ENCODE data around the gene KCP.

The KCP gene

GRCh38 chr7:128886391-128887168 is 23.9 kb downstream of the KCP start:
- DNase-seq (ENCODE audit: low read depth) = no peak

- no peak for DNase-seq (ENCODE audit: low read depth)
Measured at GRCh38 chr7:128885370-128886187, 24.9 kb downstream of the KCP start.

DNA sequence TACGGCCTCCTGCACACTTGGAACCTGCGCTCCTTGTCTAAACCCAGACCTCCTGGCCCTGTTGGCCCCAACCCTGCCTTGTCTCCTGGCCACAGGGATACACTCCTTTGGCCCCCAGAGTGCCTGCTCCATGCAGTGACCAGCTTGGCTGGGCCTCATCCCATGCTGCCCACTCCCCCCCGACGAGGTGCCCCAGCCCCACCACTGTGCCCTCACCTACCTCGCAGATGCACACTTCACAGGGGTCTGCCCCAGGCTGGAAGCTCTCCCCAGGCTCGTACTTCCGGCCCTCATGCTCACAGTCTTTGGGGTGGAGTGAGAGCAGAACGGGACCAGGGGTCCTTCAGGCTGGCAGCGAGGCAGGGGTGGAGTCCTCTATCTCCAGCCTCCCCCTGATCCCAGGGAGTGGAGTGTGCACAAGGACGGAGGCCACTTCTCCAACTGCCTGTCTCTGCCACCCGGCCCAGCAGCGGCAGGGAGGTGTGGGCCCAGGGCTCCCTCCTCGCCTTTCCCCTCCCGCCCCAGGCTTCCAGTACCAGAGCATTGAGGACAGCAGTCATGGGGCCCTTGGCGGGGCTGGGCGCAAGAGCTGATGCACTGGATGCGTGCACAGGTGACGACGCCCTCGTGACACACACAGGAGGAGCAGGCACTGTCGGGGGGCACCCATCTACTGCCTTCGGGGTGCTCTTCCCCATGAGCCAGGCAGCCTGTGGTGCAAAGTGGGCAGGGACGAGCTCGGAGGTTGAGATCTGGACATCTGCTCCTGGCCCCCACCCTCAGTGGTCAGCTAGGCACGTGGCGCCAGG is 25.7 kb downstream of the KCP start:
- DNase-seq (ENCODE audit: low read depth) = no peak

DNA sequence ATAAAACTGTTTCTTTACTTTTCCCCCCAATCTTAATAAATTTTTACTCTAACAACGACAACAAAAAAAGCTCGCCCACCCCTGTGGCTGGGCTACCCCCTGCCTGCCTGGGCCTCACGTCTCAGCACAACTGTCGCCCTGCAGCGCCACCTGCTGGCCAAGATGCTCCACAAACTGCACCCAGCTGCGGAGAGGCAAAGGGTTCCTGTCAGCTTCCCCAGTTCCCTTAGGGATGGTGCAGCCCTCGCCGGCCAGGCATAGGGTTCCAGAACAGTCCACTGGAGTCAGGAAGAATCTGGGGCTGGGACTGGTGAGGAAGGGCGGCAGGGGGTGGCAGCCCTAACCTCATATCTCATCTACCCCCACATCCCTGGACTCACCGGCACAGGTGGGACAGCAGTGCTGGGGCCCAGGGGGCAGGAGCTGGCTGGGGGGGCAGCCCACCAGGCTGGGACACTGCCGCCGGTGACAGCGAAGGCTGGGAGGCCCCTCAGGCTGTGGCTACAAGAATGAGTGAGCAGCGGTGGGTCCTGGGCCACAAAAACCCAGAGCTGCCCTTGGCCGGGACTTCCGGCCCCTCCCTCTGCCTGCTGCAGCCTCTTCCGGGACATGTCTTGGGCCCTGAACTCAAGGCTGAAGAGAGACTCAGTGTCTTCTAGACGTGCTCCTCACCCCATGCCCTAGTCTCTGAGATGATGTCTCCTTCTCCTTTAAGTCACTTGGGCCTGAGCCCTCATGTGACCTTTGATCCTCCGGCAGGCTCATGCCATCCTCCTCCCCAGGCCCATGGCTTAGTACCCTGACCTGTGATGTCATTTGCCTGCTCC is 26.7 kb downstream of the KCP start:
- DNase-seq (ENCODE audit: low read depth) = peak; percentile 69

- DNase-seq (ENCODE audit: low read depth) = no peak
Measured at GRCh38 chr7:128882134-128882533, 28.4 kb downstream of the KCP start.

DNA sequence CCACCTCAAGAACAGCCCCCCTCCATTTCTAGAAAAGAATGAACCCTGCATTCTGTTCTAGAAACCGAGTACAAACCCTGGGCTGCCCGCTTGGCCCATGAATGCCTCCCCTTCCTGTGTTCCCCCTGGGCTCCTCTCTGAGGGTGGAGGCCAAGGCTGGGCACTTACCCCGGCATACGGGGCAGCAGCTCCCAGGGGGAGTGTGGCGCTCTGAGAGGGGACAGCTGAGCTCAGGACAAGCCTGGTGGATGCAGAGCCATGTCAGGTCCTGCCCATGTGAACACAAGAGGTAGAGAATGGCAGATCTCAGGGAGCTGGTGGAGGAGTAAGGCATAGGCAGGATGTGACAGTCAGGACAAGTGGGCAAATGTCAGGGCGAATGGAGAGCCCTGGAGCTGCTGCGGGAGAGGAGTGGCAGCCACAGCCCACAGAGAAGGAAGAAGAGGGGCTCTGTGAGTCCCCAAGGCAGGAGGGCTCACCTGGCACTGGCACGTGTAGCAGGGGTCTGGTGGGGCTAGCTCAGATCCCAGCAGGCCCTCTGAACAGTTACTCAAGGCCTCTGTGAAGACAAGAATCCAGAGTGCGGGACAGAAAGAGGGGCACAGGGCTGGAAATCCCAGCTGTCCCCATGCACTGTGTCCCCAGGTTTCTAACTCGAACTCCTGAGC is 28.9 kb downstream of the KCP start:
- no peak for DNase-seq (ENCODE audit: low read depth)

- DNase-seq (ENCODE audit: low read depth) = no peak
Measured at GRCh38 chr7:128880791-128881457, 29.6 kb downstream of the KCP start.

- no peak for DNase-seq (ENCODE audit: low read depth)
Measured at GRCh38 chr7:128879939-128880746, 30.4 kb downstream of the KCP start.

DNA sequence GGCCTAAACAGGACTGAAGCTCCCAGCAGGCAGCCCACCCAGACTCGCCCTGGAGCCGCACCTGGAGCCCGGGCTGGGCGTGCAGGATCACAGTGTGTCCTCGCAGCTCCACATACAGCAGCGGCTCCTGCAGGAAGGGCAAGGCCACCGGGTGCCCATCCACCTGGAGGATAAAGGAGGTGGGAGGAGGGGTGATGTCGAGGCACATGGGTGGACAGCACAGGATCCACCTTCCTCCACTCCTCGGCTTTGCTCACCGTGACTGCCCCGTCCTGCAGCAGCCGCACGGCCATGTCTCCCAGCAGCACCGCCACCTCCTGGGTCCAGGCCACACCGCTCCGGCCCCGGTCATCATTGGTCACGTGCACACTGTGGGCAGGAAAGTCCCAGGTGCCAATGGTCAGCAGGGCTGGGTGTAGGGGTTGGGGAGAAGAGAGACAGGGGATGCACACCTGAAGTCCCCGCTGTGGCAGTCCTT is 31.0 kb downstream of the KCP start:
- DNase-seq (ENCODE audit: low read depth) = no peak

DNA sequence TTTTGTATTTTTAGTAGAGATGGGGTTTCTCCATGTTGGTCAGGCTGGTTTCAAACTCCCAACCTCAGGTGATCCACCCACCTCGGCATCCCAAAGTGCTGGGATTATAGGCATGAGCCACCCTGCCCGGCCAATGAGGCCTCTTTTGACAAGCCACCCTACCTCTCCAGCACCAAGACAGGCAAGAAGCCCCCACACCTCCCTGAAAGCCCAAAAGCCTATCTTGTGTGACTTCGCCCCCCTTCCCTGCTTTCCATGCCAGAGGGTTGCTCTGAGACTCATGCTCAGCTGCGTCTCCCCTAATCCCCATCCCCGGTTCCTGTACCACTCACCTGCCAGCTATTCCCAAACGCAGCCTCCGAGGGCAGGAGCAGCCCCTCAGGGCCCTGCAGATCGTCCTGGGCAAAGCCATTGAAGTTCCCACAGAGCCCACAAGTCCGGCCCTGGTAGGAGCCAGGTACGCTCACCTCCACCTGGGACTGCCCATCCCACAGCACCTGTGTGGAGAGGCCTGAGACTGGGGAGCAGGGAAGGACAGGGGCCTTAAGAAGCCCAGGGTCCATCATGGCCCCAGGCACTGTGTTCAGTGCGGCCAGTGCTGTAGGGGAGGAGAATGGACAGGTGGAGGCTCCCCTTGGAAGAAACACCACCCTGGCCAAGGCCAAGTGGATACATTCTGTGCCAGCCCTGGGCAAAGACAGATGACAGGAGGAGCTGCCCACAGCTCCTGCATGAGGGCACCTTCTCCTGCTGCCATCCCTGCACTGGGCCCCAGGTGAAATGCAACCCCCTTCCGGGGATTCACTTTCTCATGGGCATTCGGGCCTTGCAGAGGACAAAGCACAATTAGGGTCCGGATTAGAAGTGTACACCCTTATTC is 32.0 kb downstream of the KCP start:
- DNase-seq (ENCODE audit: low read depth) = no peak

DNA sequence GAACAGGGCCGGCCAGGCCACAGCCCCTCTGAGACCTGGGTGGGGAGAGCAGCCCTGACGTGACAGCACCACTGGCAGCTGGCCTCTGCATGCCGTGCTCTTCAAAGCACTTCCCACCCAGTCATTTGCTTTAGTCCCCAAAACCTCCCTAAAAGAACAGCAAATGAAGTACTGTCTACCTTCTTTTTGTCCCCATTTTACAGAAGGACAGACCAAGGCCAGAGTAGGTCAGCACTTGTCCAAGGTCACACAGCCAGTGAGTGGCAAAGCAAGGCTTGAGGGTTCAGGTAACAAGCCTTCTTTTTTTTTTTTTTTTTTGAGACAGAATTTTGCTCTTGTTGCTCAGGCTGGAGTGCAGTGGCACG is 32.8 kb downstream of the KCP start:
- no peak for DNase-seq (ENCODE audit: low read depth)

DNA sequence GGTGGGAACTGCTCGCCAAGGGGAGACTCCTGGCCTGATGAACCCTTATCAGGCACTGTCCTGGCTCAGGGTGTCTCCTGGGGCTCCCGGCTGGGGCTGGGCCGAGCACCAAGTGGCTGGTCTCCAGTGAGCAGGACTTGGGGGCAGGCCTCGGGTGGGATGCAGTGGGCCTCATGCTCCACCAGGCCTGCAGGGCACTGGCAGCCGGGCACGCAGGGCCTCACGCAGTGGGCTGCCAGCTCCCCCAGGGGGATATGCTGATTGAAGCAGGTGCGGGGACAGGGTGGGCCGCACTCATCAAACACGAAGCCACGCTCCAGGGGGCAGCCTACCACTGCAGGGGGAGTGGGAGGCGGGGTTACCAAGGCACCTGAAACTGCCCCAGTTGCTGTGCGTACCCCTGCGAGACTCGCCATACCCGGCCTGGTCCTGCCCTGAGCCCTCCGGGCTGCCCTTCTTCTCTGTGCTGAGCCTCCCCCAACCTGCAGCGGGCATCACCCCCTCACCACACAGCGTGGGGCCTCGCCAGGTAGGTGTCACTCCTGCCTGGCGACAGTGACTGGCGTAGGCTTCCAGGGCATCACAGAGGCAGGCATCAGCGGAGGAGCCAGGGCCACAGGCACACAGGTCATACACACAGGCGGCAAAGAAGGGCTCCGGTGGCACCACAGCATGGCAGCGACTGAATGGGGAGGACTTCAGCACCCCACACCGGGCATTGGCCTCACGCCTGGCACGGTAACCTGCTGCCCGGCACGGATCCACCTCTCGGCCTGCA is 33.3 kb downstream of the KCP start:
- DNase-seq (ENCODE audit: low read depth) = no peak

GRCh38 chr7:128876586-128876977 is 33.9 kb downstream of the KCP start:
- DNase-seq (ENCODE audit: low read depth) = no peak

DNA sequence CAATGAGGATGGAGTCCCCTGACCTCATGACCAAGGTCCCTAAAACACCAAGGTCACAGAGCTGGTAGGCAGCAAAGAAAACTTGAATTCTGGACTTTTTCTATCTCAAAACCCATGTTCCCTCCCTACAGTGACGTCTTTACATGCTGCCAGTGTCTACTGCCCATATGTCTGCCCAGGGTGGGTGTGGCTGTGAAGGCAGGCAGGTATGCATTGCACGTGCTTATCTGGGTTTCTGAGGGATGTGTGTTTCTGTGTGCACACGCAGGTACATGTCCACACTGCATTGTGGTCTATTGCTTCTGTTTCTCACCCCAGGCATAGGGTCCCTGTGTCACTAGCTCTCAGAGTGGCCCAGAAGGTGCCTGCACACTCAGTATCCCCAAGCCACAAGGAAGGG is 34.4 kb downstream of the KCP start:
- DNase-seq (ENCODE audit: low read depth) = no peak

- DNase-seq (ENCODE audit: low read depth) = no peak
Measured at GRCh38 chr7:128875523-128875948, 35.0 kb downstream of the KCP start.

DNA sequence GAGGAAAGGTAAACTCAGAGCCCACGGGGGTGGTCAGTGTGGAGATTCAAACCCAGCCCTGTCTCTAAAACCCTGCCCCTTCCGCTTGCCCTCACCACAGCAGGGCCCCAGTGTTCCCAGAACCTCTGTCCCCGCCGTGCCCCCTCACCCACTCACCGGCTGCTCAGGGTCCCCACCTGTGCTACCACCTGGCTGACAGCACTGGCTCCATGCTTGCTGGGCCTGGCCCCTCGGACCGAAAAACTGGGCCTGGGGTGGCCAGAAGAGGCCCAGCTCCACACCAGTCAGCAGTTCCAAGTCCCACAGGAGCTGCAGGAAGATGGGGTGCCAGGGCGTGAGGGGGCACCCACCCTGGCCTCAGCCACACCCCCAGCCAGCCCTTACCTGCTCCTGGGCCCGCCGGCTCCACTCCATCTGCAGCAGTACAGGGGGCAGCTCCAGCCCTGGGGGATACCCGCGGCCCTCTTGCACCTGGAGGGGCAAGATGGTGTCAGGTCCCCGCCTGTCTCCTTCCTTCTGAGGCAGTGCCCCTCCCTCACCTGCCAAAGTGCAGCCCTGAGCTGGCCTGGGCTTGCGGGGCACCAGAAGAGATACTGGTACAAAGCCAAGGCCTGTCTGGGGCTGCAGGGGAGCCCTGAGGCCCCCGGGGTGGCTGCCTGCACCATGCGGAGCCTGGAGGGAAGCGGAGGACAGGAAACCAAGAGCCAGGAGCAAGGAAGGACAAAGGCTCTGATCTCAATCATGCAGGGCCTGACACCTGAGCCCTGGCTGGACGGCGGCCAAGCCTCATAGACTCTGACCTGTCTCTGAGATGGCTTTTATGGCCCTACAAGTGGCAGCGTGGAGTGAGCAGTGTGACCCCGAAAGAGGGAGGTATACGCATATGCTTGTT is 36.1 kb downstream of the KCP start:
- DNase-seq (ENCODE audit: low read depth) = no peak

GRCh38 chr7:128873234-128873633 is 37.3 kb downstream of the KCP start:
- no peak for DNase-seq (ENCODE audit: low read depth)

All from stimulated activated CD4-positive, alpha-beta T cell treated with anti-CD3 and anti-CD28 coated beads, Interleukin-2, amount 100 ng/mL, for 4 hours (primary cell).